ENCODE measurements around the gene NRXN3.

The NRXN3 gene

GRCh38 chr14:79665556-79665955, 1495.4 kb downstream of the NRXN3 start:
- H3K4me3 ChIP-seq (ENCODE audit: low read depth, low read length), result no peak overlapping the region
- no peak for DNase-seq (ENCODE audit: low read depth)
- TF ChIP-seq, protein P1, sequence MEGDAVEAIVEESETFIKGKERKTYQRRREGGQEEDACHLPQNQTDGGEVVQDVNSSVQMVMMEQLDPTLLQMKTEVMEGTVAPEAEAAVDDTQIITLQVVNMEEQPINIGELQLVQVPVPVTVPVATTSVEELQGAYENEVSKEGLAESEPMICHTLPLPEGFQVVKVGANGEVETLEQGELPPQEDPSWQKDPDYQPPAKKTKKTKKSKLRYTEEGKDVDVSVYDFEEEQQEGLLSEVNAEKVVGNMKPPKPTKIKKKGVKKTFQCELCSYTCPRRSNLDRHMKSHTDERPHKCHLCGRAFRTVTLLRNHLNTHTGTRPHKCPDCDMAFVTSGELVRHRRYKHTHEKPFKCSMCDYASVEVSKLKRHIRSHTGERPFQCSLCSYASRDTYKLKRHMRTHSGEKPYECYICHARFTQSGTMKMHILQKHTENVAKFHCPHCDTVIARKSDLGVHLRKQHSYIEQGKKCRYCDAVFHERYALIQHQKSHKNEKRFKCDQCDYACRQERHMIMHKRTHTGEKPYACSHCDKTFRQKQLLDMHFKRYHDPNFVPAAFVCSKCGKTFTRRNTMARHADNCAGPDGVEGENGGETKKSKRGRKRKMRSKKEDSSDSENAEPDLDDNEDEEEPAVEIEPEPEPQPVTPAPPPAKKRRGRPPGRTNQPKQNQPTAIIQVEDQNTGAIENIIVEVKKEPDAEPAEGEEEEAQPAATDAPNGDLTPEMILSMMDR (IDR thresholded peaks at IDR 0.05; ENCODE audit: insufficient read depth, low read depth, low read length, missing control alignments), result no peak

DNA sequence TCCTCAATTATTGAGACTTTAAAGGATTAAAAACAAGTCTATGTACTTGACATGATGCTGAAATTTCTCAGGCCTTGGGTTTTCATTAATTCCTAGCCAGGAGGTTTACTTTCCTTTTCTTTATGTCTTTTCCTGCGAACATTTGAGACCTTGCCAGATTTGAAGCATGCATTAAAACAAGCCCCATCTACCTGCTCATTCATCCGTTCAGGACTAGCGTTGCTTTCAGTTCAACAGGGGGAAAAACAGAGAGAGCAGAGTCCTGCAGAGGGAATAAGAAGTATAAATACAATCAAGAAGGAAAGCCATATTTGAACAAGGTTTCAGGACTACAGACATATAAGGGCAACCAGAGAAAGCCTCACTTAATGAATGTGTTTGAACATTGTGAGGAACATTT, 1498.8 kb downstream of the NRXN3 start:
- H3K4me3 ChIP-seq (ENCODE audit: low read depth, low read length), result no peak overlapping the region
- TF ChIP-seq, protein P1 (IDR thresholded peaks at IDR 0.05; ENCODE audit: insufficient read depth, low read depth, low read length, missing control alignments), result no peak
- no peak for DNase-seq (ENCODE audit: low read depth)

- H3K4me3 ChIP-seq (ENCODE audit: low read depth, low read length), result no peak overlapping the region
- TF ChIP-seq, protein P1 (IDR thresholded peaks at IDR 0.05; ENCODE audit: insufficient read depth, low read depth, low read length, missing control alignments), result no peak
- no peak for DNase-seq (ENCODE audit: low read depth)
Observed at GRCh38 chr14:79670811-79671210, 1500.6 kb downstream of the NRXN3 start.

GRCh38 chr14:79680087-79680486, 1509.9 kb downstream of the NRXN3 start:
- TF ChIP-seq, protein P1 (IDR thresholded peaks at IDR 0.05; ENCODE audit: insufficient read depth, low read depth, low read length, missing control alignments), result no peak
- DNase-seq (ENCODE audit: low read depth), result no peak
- H3K4me3 ChIP-seq (ENCODE audit: low read depth, low read length), result no peak overlapping the region

DNA sequence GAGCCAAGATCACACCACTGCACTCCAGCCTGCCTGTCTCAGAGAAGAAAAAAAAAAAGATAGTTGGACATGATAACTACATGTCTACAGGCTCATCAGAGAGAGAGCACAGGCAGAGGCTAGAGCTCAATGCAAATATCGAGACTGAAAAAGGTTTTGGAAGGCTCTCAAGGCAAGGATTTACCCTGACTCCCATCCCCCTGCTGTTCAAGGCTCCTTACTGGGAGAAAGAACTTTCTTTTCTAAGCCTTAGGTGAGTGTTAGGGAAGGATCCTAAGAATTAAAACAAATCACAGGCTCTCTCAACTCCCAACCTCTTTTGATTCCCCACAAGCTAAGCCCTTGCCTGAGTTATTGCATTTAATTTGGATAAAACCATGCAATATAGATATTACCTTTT, 1516.0 kb downstream of the NRXN3 start:
- TF ChIP-seq, protein P1 (IDR thresholded peaks at IDR 0.05; ENCODE audit: insufficient read depth, low read depth, low read length, missing control alignments), result no peak
- no peak for DNase-seq (ENCODE audit: low read depth)
- no peak overlapping the region for H3K4me3 ChIP-seq (ENCODE audit: low read depth, low read length)

GRCh38 chr14:79690960-79691359, 1520.8 kb downstream of the NRXN3 start:
- H3K4me3 ChIP-seq (ENCODE audit: low read depth, low read length), result no peak overlapping the region
- no peak for DNase-seq (ENCODE audit: low read depth)
- TF ChIP-seq, protein P1 (IDR thresholded peaks at IDR 0.05; ENCODE audit: insufficient read depth, low read depth, low read length, missing control alignments), result no peak

DNA sequence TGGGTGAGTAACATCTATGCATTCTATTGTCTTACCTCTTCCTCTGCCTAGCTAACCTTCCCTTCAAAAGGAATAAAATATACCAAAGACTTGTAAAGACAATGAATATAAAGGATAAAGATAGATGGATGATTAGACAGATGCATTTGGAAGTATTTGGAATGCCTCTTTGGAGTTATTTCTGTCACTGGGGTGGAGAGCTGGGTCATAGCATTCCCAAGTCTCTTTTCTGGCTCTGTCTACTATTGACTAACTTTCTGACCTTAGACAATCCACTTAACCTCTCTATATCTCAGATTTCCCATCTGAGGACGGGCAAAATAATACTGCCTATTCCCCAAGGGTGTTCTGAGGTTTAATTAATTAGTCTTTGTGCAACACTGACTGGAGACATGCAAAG, 1523.8 kb downstream of the NRXN3 start:
- no peak overlapping the region for H3K4me3 ChIP-seq (ENCODE audit: low read depth, low read length)
- TF ChIP-seq, protein P1 (IDR thresholded peaks at IDR 0.05; ENCODE audit: insufficient read depth, low read depth, low read length, missing control alignments), result no peak
- DNase-seq (ENCODE audit: low read depth), result no peak
